Glomerular visceral epithelial cell (primary cell): Measurements from ENCODE around the gene EVA1A.
"Not testable (repeated sequence)": the region's sequence is repeated elsewhere in the genome, so short reads cannot be mapped to it uniquely, and the experiment has no call there.

Experiments
- DNase-seq: peaks from one replicate; pipeline ENCODE4 v3.0.0-alpha.2; 2016; ENCODE audit errors: extremely low spot score

Gene EVA1A

GRCh38 chr2:75483878-75484277, 76.9 kb downstream of the EVA1A start:
- no peak for DNase-seq

- DNase-seq, result no peak
Measured at GRCh38 chr2:75482398-75482797, 78.3 kb downstream of the EVA1A start.

GRCh38 chr2:75480971-75481836, 79.5 kb downstream of the EVA1A start:
- DNase-seq, result no peak

GRCh38 chr2:75477696-75478095, 83.0 kb downstream of the EVA1A start:
- DNase-seq, result not testable (repeated sequence)

- peak; percentile 59 for DNase-seq
Measured at GRCh38 chr2:75476761-75477160, 84.0 kb downstream of the EVA1A start.

- no peak for DNase-seq
Measured at GRCh38 chr2:75475976-75476375, 84.8 kb downstream of the EVA1A start.

GRCh38 chr2:75475049-75475448, 85.7 kb downstream of the EVA1A start:
- no peak for DNase-seq

GRCh38 chr2:75474115-75474514, 86.6 kb downstream of the EVA1A start:
- no peak for DNase-seq

GRCh38 chr2:75466708-75467311, 93.9 kb downstream of the EVA1A start:
- peak; percentile 21 for DNase-seq

- peak; percentile 52 for DNase-seq
Measured at GRCh38 chr2:75465317-75465984, 95.3 kb downstream of the EVA1A start.

- DNase-seq, result peak; percentile 30
Measured at GRCh38 chr2:75464348-75464946, 96.3 kb downstream of the EVA1A start.

GRCh38 chr2:75462721-75463120, 98.0 kb downstream of the EVA1A start:
- DNase-seq, result no peak

GRCh38 chr2:75462206-75462605, 98.5 kb downstream of the EVA1A start:
- no peak for DNase-seq

- no peak for DNase-seq
Measured at GRCh38 chr2:75460630-75461029, 100.1 kb downstream of the EVA1A start.

- peak; percentile 37 for DNase-seq
Measured at GRCh38 chr2:75459565-75460310, 101.0 kb downstream of the EVA1A start.

GRCh38 chr2:75458201-75458600, 102.5 kb downstream of the EVA1A start:
- DNase-seq, result no peak

- no peak for DNase-seq
Measured at GRCh38 chr2:75456825-75457224, 103.9 kb downstream of the EVA1A start.

GRCh38 chr2:75456111-75456510, 104.6 kb downstream of the EVA1A start:
- no peak for DNase-seq

GRCh38 chr2:75454241-75454620, 106.5 kb downstream of the EVA1A start:
- no peak for DNase-seq

GRCh38 chr2:75453384-75454240, 107.1 kb downstream of the EVA1A start:
- no peak for DNase-seq

- DNase-seq, result no peak
Measured at GRCh38 chr2:75450068-75450467, 110.7 kb downstream of the EVA1A start.
